ENCODE results near the gene DSTN.

Gene DSTN

DNA sequence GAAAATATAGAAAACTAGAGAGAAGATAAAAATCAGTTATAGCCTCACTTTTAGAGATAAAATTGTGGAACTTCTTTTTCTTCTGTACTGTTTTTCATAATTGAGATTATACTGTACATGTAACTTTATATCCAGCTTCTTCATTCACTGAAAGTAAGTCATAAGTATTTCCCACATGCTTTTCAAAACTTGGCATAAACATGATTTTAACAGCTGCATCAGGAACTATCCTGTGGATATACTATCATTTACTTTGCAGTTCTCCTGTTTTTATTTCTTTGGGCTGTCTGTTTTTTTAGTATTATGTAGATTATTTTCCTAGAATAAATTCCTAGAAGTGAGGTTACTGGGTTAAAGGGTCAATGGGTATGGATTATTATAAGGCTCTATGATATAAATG lies 14.8 kb downstream of the DSTN start:
- DNase-seq, result no peak

DNA sequence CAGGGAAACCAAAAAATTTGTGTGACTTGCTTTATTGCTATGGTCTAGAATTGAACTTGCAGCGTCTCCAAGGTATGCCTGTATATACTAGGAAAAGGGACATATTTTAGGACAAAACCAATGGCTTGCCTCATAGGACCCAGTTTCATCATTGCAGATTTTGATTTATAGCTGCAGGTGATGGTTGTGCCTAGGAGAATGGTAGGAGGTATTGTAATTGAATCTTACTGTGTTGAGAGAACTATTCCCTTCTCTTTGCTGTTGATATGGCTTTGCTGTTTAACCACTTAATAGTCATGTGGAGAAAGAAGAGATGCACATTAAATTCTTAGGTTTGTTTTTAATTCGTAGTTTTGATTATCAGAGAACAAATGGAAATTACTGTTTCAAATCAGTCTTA lies 16.4 kb downstream of the DSTN start:
- DNase-seq, result no peak

DNA sequence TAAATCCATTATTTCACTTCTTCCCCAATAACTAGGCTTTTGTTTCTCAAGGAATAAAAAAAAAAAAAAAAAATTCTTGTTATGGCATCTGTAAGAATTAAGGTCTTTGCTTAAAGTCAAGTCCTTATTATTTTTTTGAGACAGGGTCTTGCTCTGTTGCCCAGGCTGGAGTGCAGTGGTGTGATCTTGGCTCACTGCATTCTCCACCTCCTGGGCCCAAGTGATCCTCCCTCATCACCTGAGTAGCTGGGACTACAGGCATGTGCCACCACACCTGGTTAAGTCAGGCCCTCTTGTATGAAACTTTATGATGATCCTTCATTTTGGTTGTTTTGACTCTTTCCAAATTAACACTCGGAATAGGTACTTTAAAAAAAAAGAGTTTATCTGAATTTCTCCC lies 17.3 kb downstream of the DSTN start:
- no peak for DNase-seq

DNA sequence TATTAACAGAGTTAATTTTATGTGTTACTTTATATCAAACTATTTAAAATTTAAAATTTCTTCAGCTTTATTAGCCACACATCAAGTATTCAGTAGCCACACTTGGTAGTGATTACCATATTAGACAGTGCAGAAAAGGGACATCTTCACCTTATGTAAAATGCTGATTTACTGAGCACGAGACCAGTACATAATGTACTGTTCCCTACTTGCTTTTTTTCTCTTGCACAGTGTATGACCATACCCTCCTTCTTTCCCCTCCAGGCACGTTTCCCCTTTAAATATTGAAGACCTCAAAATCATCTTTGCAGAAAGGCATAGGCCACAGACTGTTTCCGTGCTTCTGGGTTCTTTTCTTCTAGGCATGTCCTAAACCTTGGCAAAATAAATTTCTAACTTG lies 17.9 kb downstream of the DSTN start:
- DNase-seq, result no peak

DNA sequence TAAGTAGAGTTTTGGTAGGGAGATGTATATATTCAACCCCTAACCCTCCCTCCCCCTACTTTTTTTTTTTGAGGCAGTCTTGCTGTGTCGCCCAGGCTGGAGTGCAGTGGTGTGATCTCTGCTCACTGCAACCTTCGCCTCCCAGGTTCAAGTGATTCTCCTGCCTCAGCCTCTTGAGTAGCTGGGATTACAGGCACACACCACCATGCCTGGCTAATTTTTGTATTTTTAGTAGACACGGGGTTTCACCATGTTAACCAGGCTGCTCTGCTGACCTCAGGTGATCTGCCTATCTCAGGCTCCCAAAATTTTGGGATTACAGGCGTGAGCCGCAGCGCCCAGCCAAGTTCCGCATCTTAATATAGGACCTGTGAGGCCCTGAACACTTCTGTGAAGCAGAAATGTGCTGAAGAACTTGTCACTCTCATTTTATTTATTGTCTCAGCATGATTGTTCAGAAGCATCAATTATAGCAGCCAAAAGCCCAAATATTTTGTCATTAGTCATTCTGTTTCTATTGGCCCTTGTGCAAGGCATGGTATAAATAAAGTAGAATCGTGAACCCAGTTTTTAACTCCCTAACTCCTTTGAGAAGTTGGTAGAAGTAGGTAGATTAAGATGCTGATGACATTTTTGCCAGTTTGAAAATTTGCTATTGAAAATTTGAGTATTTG lies 19.4 kb downstream of the DSTN start:
- DNase-seq, result no peak

DNA sequence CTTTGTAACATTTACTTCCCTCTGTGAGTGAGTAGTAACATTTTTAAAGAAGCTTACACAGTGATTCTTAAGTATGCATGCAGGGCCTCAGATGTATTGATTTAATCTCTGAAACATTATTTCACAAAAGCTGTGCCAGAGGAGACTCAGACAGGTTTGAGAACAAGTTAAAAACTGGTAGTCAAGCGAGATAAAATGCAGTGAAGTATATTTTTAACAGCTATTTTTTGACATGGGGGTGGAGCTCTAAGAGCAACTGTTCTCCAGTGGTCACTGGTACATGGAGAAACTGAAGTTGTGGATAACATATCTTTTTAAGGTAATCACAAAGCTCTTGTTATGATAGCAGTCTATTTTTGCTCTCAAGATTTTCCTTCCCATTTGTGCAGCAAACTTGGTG lies 20.4 kb downstream of the DSTN start:
- DNase-seq, result no peak

DNA sequence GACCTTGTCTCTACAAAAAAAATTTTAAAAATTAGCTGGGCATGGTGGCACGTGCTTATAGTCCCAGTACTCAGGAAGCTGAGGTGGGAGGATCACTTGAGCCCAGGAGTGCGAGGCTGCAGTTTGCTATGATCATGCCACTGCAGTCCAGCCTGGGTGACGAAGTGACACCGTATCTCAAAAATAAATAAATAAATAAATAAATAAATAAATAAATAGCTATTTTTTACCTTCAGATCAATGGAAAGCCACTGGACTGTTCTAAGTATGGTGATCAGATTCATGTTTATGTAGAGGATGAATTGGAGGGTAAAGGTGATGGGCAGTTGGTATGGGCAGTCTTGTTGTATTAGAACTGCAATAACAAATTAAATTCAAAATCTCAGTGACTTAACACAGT lies 24.0 kb downstream of the DSTN start:
- no peak for DNase-seq

DNA sequence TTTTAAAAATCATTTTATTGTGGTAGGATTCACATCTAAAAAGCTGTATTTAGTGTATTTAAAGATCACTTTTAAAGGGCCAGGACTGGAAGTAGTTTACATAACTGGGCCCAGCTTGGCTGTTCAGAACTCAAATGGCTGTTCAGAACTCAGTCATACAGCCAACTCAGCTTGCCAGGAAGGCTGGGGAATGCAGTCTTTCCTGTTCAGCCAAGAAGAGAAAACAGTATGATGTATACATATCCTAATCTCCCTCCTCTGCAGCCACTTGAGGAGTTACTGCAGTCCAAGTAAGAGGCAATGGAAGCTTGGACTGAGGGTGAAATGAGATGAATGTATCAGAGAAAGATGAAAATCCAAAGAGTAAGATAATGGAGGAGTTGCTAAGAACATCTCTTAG lies 24.6 kb downstream of the DSTN start:
- DNase-seq, result no peak

DNA sequence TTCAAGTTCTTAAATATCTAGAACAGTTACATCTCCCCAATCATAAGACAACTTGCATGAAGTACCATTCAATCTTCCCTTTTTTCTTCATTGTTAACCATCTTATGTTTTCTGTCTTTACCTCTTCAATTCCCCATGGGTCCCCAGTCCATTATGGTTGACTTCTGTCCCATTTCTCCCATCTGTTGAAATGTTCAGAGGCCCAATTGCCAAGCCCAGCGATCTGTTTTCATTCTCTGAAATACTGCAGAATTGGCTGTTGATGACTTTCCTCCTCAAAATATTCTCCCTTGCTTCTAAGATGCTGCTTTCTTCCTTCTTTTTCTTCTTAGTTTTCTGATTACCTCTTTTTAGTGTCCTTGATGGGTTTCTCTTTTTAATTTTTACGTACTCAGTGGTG lies 26.0 kb downstream of the DSTN start:
- no peak for DNase-seq

DNA sequence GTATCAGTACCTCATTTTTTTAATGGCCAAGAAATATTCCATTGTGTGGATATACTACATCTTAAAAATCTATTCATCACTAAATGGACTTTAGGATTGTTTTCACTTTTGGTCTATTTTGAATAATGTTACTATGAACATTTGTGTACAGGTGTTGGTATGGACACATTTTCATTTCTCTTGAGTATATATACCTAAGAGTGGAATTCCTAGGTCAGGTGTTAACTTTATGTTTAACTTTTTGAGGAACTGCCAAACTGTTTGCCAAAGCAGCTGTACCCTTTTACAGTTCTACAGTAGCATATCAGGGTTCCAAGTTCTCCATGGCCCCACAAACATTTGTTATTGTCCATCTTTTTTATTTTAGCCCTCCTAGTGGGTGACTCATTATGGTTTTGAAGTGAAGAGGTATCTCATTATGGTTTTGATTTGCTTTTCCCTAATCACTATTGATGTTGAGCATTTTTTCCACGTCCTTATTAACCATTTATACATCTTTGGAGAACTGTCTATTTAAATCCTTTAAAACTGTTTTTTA lies 28.2 kb downstream of the DSTN start:
- no peak for DNase-seq

DNA sequence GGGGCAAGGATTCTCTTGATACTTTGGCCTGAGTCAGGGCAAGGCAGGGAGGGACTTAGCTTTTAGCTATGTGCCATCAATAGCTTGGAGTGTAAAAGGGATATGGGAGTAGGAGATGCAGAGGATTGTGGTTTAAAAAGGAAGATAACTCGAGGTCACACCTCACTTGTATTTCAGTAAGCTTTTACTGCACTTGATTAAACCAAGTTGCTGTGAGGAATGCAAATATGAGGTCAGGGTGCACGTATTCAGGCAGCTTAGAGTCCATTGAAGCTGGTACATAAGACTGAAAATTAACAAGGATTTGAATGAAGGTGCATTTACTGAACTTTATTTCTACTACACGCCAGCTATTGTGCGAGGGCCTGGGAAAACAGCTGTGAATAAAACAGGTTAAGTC lies 32.1 kb downstream of the DSTN start:
- DNase-seq, result no peak

DNA sequence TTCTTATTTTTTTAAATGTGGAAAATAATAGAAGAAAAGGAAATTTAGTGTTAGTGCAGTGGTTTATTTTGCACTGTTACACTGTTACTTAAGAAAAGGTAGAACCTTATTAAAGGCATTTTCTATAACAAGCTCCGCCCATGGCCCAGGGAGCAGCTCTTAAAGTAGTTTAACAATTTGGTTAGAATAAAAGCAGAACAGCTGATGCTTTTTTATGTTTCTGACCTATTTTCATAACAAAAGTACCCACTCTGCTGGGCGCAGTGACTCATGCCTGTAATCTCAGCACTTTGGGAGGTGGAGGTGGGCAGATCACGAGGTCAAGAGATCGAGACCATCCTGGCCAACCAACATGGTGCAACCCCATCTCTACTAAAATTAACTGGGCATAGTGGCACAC lies 32.6 kb downstream of the DSTN start:
- no peak for DNase-seq

DNA sequence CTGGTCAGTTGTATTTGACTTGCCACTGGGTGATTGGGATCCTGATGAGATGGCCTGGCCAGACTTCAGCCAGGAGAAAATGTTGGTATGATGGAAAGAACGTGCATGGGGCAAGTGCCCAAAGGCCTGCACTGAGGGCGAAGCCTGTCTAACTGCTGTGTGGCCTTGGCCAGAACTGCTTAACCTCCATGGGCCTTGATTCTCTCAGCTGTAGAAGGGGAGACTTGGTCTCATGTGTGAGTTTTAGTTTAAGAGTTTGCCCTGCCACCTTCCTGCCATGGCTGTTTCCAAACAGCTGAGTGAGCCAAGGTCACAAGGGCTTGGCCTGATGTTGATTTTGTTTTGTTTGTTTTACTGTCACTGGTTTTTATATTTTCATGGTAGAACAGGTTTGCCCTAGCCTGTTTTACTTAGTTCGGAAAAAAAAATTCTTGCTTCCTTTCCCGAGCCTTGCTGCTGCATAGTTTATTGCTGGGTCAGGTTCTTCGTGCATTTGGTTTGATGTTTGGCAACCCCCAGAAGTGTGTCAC lies 35.3 kb downstream of the DSTN start:
- no peak for DNase-seq

DNA sequence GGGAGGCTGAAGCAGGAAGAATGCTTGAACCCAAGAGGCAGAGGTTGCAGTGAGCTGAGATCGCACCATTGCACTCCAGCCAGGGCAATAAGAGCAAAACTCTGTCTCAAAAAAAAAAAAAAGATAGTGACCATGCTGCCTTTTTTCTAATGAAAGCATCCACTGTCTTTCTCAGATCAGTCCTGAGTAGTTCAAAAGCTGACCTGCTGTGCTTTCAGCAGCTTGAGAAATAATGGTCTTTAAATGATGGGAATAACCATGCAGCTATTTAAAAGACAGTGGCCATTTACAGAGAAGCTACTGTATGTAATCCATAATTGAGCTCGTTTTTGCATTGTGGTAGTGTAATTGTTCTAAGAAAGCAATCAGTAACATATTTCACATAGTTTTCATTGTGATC lies 36.1 kb downstream of the DSTN start:
- no peak for DNase-seq

DNA sequence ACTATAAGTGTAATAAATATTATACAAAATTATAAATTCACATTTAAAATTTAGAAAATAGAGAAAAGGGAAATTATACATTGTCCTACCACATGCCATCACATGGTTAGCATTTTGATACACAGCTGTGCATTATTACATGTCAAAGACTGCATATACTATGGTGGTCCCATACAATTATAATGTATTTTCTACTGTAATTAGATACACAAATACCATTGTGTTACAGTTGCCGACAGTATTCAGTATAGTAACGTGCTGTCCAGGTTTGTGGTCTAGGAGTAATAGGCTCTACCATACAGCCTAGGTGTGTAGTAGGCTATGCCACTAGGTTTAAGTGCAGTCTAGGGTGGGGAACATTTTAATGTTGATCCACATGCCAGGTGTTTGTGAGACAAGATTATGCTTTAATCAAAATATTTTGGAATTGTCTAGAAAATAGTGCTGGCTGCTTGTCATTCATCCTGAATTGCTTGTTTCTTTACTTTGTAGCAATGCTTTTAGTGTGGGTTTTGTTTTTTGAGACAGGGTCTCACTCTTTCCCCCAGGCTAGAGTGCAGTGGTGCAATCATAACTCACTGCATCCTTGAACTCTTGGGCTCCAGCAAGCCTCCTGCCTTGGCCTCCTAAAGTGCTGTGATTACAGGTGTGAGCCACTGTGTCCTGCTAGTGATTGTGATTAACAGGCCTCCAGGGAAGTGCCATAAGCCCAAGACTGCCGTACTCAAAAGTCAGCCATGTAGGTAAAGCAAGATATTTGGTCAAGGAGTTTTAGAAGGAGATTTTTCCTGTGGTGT lies 39.0 kb downstream of the DSTN start:
- DNase-seq, result no peak

DNA sequence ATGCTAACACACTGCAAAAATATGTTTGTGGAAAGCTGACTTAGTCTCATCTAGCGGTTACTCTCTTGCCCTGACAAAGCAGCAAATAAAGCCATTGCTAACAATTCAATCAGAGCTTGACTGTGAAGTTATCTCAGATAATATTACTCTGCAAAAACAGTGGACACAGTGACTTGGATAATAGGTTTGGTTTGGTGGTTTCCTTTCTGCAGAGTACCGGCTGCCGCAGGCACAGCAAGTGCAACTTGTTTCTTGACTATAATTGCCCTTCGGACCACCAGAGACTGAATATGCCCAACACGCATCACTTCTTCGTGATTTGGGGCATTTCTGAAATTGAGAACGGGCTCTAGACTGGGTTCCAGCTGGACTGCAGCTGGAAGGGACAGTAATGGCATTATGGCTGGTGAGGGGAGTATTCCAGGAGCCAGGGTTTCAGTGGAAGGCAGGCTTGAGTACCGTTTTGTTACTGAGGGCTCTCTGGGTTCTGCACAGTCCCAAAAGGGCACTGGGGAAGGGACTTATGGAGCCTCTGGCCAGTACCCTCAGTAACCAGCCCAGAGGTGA lies 40.0 kb downstream of the DSTN start:
- DNase-seq, result no peak

DNA sequence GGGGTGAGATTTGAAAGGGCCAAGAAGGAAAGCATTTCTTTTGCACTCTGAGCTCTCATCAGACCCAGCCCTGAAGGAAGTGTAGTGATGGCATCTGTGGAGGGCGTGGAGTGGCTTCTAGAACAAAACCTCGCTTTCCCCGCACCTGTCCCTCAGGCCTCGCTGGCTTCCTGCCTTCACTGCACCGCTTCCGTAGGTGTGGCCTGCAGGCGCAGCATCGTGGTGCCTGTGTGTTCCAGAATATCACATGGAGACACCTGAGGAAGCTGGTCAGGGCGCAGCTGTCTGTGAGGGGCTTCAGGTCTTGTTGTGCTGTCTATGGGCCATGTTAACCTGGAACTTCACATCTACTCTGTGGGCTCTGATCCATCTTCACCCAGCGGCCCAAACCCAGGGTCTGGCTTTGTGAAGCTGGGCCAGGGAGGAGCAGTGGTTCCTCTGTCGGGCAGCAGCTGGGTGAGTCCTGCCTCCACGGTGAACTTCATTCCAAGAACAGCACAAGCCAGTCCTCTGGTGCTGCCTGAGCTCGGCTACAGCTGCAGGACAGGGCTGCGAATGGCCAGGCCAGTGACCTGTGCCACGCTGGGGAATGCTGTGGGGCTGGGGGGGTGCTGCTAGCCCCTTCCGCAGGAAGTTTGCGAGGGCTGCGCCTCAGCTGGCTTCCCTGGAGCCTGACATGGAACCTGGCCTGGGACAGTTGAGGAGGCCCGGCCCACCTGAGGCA lies 40.9 kb downstream of the DSTN start:
- no peak for DNase-seq

DNA sequence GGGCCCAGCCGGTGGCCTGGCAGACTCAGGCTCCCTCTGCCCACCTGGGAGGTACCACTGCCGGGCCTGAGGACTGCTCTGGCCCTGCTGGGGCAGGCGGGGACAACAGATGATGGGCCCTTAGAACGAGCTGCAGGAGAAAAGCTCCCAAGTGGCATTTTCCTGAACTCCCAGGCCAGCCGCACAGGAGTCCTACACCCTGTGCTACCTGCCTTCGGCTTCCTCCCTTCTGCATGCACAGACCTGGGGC lies 41.3 kb downstream of the DSTN start:
- no peak for DNase-seq

DNA sequence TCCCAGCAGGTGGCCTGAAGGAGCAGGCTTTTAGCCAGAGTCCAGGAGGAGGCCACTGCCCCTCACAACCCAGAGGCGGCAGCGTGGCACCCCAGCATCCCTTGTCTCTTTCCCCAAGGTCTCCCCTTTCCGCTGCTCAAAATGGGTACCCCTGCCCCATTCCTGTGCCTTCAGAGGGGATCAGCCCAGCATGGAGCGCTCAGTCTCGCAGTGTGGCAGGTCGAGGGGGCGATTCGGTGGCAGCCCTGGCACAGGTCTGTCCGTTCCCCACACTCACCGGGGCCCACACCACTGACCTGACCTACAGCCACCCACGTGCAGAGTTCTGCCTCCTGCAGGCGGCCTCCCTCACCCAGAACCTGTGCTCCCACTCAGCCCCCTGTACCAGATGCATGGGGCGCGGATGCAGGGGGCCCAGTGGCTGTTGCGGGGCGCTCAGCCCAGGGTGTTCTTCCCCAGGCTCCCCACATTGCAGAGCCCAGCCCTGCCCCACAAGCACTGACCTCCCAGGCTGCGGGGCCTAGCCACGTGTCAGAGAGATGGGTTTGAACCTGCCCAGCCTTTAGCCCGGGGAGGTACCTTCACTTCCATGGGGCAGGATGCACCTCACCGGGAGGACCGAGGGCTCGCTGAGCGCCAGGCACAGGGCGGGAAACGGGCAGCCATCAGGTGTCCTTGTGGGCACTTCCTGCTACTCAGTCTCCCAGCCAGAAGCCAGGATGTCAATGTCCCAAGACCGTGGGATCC lies 41.8 kb downstream of the DSTN start:
- DNase-seq, result no peak

DNA sequence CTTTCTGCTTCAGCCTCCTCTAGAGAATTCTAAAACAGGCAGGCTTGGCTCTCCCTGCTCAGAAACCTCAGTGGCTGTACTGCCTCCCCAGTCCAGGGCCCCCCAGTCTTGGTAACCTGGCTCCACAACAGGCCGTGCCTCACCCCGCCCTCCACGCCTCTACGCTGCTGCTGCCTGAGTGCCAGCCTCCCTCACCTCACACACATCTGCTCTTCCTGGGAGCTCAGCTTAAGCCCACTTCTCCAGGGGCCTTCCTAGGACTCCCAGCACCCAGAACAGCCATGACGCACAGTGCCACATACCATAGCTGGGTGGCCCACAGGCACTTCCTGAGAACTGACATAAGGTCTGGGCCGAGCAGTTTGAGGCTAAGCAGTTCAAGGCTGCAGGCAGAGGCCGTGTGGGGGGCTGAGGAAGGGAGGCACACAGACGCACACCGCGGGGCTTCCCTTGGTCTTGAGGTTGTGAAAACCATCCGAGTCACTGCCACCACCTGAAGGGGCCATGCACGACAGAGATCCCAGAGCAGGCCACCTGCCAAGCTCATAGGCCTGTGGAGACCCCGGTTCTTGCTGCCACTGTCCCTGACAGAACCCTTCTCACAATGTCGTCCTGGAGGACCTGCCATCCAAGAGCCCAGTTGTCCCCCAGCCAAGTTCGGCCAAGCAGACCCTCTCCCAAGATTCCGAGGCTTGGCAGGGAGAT lies 42.6 kb downstream of the DSTN start:
- no peak for DNase-seq

DNA sequence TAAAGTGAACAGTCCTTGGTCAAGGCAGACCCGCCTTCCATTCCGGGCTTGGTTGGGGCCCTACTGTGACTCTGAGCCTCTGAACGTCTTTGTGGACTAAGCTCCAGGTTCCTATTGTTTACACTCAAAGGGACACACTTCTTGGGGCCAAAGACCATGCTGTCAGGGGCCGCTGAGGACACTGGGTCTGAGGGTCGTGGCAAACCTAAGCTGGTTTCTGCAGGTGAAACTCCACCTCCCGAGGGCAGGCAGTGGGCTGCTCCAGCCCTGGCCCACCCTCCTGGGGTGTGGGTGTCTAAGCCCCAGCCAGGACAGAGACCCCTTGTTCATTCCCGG lies 43.1 kb downstream of the DSTN start:
- no peak for DNase-seq

Measured in KG1 (cell line).